Osteocyte (in vitro differentiated cells): ENCODE results near the gene GPS1. TPM values are rescaled to one million over a fixed set of nuclear protein-coding genes. Genes with fewer than 3 reads are reported as not detected.

Source experiments
- DNase-seq: peaks from one replicate; pipeline ENCODE4 v3.0.0; 2021; ENCODE audit warnings: mixed read lengths; ENCODE audit not compliant: unreplicated experiment; ENCODE audit errors: extremely low spot score
- H3K27ac Mint-ChIP-seq: one replicate; pipeline ENCODE4 v1.8.0; 2021; ENCODE audit warnings: mild to moderate bottlenecking, mixed read lengths; ENCODE audit not compliant: unreplicated experiment
- H3K27me3 Mint-ChIP-seq: one replicate; pipeline ENCODE4 v1.8.0; 2021; ENCODE audit warnings: mixed read lengths; ENCODE audit not compliant: unreplicated experiment
- H3K36me3 Mint-ChIP-seq: one replicate; pipeline ENCODE4 v1.8.0; 2021; ENCODE audit warnings: mixed read lengths; ENCODE audit not compliant: unreplicated experiment
- H3K4me1 Mint-ChIP-seq: one replicate; pipeline ENCODE4 v1.8.0; 2021; ENCODE audit warnings: mixed read lengths; ENCODE audit not compliant: unreplicated experiment
- H3K4me3 Mint-ChIP-seq: one replicate; pipeline ENCODE4 v1.8.0; 2021; ENCODE audit warnings: mild to moderate bottlenecking, moderate library complexity, mixed read lengths; ENCODE audit not compliant: unreplicated experiment
- H3K9me3 Mint-ChIP-seq: one replicate; pipeline ENCODE4 v1.8.0; 2021; ENCODE audit warnings: mixed read lengths; ENCODE audit not compliant: unreplicated experiment
- CTCF ChIP-seq: fragments of 200-600 bp; sonication (generic); IDR thresholded peaks from 2 replicates; pipeline ENCODE4 v1.5.0; 2021; ENCODE audit warnings: antibody characterized with exemption, mild to moderate bottlenecking, moderate library complexity
- total RNA-seq: library from RNA; stranded (reverse); gene quantifications from 2 replicates; pipeline ENCODE4 v1.2.1, GENCODE V29; 2021

GPS1 gene
- total RNA-seq, 1 donor from 2014 or later: 108 TPM

GRCh38 chr17:82092995-82093751 is 41.5 kb downstream of the GPS1 start:
- Mint-ChIP-seq H3K27me3 (no peaks in the 10 kb centered on the region), H3K4me1 (peaks cover 14% of the 10 kb centered on the region), H3K9me3 (no peaks in the 10 kb centered on the region), H3K4me3 (no peak overlapping the region), H3K36me3 (peaks cover 5% of the 10 kb centered on the region), H3K27ac (no peak overlapping the region)
- DNase-seq: no peak
- no peak for TF ChIP-seq CTCF

- peaks cover 23% of the 10 kb centered on the region for H3K4me1 Mint-ChIP-seq
- TF ChIP-seq CTCF: no peak
- no peaks in the 10 kb centered on the region for H3K27me3 Mint-ChIP-seq
- DNase-seq: no peak
- no peak overlapping the region for H3K4me3 Mint-ChIP-seq
- H3K9me3 Mint-ChIP-seq: no peaks in the 10 kb centered on the region
- peaks cover 3% of the 10 kb centered on the region for H3K36me3 Mint-ChIP-seq
- no peak overlapping the region for H3K27ac Mint-ChIP-seq
Measured at GRCh38 chr17:82094931-82095776, 43.5 kb downstream of the GPS1 start.

GRCh38 chr17:82095777-82096708 is 44.3 kb downstream of the GPS1 start:
- Mint-ChIP-seq H3K9me3 (no peaks in the 10 kb centered on the region), H3K4me1 (peaks cover 25% of the 10 kb centered on the region), H3K36me3 (peaks cover 3% of the 10 kb centered on the region), H3K27ac (peak overlapping the region; percentile 50), H3K4me3 (peak overlapping the region; percentile 67), H3K27me3 (no peaks in the 10 kb centered on the region)
- TF ChIP-seq CTCF: no peak
- DNase-seq: no peak

- Mint-ChIP-seq H3K27ac (no peak overlapping the region), H3K9me3 (no peaks in the 10 kb centered on the region)
- no peak for DNase-seq
Measured at GRCh38 chr17:82096709-82097183, 45.0 kb downstream of the GPS1 start.

More at GRCh38 chr17:82096709-82097183, 45.0 kb downstream of the GPS1 start:
- Mint-ChIP-seq H3K4me1 (peaks cover 25% of the 10 kb centered on the region), H3K36me3 (peaks cover 3% of the 10 kb centered on the region), H3K4me3 (peak overlapping the region; percentile 67), H3K27me3 (no peaks in the 10 kb centered on the region)
- no peak for TF ChIP-seq CTCF
